ENCODE data around the gene ATP10A. TPM values are rescaled to one million over a fixed set of nuclear protein-coding genes. Genes with fewer than 3 reads are reported as not detected.
"Not testable (repeated sequence)": the region's sequence is repeated elsewhere in the genome, so short reads cannot be mapped to it uniquely, and the experiment has no call there.

Gene ATP10A
- total RNA-seq, 1 donor from 2014 or later, result 1.2 TPM

DNA sequence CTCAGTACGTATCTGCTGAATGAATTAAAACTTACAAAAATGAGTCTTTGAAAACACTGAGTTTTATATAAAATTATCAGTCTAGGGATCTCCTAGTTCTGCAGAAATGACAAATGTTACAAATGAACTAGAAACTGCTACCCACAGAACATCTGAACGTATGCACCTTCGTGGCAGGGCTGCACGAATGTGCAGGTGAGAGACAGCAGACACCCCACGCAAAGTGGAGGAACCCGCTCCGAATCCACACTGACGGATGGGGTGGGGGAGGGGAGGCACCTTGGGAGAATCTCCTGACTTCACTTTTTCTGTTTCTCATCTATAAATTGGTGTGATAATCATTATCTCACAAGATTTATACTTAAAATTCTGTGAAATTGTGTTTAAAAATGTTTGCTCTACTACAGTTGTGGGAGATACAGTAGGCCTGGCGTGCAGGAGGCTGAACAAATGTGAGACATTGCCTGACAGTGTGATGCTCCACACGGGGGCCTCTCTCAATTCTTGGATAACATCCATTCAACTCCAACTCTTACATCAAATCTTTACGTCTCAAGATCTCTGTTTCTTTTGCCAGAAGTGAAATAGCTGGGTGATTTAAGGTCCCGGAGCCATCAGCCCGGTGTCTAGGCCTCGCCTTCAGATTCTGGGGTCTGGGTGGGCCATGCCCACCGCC lies 86.9 kb downstream of the ATP10A start:
- DNase-seq (ENCODE audit: low read depth), result no peak

DNA sequence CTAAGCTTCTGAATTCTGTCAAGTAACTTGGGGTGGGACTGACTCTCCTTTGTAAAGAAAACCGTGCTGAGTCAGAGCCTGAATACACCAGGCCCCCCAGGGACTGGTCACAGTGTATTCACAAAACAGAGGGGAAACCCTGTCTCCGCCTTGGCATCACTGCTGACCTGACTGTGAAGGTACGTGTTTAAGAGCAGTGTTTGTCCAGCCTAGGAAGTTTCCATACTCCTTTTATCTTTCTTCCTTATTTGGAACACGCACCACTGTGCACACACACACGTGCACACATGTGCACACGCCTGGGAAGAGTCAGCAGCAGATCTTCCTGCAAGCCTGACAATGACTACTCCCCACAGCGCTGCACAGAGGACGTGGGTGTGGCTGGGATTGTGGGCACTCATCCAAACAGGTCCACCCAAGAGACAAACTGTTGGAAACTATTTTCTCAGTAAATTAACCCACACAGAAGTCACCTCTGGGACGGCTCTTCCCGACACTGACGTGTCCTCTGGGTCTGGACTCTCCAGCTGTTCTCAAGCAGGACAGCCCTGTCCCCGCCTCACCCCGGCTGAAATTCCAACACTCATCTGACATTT lies 87.7 kb downstream of the ATP10A start:
- peak; percentile 87 for DNase-seq (ENCODE audit: low read depth)

DNA sequence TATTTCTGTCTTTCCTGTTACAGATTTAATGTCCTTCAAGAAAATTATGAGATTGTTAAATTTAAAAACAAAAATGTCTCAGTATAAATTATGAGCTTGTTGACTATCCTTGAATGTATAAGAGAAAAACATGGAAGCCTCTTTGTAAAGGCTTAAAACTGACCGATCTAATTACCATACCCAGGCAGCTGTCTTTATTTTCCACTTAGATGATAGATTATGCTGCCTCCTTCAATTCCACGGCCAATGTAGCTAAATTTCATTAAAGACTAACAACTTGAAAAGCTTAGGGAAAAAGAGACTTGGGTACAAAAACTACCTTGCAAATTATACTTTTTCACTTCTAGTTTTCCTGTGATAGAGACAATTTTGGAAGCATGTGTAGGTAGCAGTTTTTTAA lies 88.3 kb downstream of the ATP10A start:
- DNase-seq (ENCODE audit: low read depth), result peak; percentile 20

DNA sequence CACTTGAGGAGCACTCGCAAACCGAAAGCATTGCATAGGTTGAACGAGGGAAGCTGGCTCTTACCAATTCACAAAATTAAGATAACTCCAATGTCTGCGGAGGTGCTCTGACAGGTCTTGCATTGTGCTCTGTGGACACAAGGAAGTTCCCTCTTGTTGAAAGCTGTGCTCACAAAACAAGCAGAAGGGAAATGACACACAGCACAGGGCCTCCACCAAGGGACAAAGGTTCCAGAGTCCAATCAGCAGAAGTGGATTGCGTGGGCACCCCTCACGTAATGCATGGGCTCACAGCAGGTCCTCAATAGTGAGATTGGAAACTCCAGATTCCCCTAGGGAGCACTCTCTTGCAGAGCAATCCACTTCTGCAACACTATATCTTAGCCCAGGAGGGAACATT lies 89.9 kb downstream of the ATP10A start:
- no peak for DNase-seq (ENCODE audit: low read depth)

DNA sequence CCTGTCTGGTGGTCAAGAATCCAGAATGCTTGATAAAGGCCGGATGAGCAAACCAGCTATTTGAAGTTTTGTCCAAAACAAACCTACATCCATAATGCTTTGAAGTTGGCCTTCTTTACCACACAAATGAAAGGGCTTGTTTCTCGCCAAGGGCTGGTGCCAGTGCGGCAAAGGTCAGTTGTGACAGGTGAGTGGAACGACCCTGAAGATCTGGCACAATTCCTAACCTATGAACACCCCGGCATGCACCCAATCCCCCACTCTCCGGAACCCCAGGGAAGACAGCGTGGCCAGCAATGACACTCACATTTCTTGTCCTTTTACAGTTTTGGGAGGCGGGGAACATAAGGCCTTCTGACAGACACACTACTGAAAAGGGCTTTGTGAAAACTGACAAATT lies 90.6 kb downstream of the ATP10A start:
- no peak for DNase-seq (ENCODE audit: low read depth)

DNA sequence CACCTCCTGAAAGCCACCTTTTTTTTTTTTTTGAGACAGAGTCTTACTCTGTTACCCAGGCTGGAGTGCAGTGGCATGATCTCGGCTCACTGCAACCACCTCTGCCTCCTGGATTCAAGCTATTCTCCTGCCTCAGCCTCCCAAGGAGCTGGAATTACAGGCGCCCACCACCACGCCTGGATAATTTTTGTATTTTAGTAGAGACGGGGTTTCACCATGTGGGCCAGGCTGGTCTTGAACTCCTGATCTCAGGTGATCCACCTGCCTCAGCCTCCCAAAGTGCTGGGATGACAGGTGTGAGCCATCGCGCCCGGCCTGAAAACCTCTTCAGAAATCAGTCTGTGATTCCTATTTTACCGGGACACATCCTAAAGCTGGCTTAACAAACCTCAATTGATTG lies 91.4 kb downstream of the ATP10A start:
- not testable (repeated sequence) for DNase-seq (ENCODE audit: low read depth)

DNA sequence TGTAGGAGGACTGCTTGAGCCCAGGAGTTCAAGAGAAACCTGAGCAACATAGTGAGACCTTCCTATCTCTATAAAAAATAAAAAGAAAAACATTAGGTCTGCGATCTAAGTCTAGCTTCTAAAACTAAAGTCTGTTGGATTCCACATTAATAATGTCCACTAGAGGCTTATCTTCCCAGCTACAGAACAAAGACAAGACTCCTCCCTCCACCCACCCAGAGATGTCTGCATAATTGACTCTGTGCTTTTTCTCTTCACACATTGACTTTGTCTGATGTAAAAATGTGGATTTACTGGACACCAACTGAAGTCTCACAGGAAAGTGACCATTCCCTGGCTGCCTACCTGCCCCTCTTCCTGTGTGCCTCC lies 91.8 kb downstream of the ATP10A start:
- DNase-seq (ENCODE audit: low read depth), result no peak

DNA sequence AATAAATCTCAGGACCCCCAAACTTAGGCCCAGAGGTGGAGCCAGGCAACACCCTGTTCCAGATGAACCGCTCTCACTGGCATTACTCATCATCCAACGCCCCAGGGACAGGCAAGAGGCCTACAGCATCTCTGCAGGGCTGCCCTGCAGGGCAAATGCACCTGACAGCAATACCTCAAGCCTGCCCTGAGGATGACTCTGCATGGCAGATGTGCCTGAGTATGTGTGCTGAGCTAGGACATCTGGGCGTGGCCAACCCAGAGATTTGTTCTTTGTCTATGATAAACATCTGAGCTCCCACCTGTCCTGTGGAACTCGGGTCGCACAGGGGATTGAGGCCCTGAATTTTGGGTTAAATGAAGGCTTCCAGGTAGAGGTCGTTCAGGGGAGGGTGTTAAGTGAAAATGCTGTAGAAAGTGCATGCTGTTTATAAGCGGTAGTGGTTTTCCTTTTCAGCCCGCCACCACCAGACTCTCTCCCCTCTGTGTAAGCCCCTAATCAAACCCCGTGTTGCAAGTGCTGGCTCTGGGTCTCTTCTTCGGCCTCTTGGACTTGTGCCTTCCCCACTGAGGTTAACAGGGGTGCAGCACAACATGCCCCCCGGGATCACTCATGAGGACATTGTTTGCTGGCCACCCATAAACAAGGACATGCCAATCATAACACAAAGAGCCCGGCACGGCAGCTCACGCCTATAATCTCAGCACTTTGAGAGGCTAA lies 92.3 kb downstream of the ATP10A start:
- DNase-seq (ENCODE audit: low read depth), result no peak

DNA sequence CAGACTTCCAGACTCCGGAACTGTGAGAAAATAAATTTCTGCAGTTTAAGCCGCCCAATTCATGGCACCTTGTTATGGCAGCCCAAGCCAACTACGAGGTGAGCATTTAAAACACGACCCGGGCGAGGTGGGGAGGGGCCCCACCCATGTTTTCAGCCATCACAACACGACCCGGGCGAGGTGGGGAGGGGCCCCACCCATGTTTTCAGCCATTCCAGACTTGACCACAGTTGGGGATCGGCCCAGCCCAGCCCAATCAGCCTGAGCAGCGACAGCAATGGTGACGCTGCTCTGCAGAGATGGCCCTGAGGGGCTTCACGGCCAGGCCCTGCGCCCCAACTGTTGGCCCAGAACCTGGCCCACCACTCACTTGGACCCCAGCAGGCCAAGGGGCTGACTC lies 93.1 kb downstream of the ATP10A start:
- no peak for DNase-seq (ENCODE audit: low read depth)

DNA sequence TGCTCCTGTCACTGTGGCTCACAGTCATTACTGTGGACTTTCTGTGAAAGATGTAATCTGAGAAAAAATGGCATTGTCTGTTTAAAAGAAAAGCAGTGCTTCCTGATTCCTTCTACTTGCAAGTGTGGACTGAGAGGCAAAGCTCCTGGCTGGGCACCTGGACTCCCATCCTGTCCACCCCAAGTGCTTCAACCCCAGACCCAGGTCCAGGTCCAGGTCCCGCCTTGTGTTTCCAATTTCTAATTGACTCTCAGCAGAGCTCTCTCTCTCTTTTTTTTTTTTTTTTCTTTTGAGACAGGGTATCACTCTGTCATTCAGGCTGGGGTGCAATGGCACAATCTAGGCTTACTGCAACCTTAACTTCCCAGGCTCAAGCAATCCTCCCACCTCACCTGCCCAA lies 94.9 kb downstream of the ATP10A start:
- no peak for DNase-seq (ENCODE audit: low read depth)

DNA sequence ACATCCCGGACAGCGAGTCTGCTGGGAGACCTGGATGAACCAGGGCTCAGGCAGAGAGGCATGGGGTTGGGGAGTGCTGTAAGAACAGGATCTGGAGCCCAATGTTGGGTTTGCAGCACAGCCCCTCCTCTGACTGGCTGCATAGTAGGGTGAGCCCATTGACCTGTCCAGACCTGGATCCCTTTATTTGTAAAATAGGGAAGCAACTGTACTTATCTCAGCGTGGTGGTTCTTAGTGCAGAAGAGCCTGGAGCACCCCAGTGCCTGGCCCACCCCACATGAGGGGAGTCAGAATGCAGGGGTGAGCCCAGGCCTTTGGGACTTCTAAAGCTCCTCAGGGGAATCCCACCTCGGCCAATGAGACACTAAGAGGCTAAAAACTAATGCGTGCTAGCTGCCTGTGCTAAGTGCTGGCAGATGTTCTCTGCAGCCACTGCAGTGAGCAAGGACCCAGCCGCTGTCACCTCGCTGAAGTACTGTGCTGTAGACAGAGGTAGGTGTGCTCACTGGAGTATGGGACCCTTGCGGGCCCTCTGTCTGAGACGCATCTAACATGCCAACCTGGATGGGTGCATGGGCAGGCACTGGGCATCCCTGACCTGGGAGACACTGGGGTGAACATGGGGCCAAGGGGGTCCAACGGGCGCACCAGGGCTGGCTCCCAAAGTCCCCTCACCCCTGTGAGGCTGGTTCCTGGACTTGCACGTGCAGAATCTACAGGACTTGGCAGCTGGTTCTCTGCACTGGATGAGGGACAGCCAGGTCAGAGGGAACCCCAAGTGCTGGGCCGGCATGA lies 95.6 kb downstream of the ATP10A start:
- DNase-seq (ENCODE audit: low read depth), result no peak

DNA sequence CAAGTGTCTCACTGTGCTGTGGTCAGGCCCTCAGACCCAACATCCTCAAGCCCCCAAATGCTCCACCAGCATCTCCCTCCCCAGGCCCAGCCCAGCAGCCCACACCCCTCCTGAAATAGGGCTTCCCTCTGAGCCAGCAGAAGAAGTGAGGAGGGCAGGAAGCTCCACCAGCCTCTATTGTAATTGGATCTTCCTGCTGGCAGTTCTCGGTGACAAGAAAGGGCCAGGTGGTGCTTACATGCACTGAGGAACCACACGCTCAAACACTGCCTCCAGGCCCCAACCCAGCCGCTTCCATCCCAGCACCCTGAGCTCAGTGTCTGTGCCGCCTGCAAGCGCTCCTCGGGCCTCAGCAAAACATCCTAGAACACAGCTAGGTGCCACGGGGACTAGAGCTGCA lies 96.7 kb downstream of the ATP10A start:
- DNase-seq (ENCODE audit: low read depth), result peak; percentile 74

DNA sequence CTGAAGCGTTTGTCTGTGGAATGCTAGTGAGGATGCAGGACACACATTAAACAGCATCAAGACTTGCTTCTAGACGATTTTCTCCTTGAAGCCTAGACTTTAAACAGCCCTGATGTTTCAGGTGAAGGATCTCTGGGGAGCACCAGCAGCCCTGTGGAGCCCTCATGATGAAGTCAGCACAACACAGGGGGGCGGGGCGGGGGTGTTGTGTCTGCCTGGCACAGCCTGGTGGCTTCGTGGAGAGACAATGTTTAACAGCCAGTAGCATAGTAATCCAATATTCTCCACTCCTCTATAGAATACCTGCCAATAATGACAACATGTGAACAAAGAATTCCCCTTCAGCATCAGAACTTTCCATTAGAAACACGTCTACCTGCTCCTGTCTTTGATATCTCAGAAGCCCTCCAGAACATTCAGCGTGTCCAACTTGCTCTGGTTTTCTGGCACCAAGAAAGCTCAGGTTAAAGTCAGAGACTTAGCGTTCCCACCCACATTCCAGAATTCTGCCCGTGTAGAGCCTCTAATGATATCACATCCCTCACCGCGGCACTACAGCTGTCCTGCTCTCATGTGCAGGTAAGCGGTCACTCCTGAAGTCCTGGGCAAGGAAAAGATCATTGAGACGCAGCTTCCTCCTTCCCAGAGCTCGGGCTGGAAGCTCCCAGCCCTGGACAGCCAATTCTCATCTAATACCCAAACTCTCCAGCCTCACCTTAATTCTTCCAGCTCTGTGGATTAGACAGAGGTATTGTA lies 98.0 kb downstream of the ATP10A start:
- DNase-seq (ENCODE audit: low read depth), result no peak

DNA sequence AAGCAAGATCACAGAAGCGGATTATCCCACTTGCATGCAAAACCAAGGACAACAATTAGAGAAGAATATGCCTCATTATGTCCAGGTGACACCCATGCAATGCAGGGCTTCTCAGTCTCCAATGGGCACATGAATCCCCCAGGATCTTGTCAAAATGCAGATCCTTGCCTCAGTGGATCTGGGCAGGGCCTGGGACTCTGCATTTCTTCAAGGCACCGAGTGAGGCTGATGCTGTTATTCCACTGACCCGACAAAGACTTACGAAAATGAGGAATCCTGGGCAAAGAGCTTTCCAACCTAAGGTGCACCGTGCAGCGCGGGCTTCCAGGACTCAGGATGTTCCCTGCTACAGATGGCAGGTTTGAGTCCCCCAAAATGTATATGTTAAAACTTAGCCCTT lies 99.2 kb downstream of the ATP10A start:
- DNase-seq (ENCODE audit: low read depth), result no peak

DNA sequence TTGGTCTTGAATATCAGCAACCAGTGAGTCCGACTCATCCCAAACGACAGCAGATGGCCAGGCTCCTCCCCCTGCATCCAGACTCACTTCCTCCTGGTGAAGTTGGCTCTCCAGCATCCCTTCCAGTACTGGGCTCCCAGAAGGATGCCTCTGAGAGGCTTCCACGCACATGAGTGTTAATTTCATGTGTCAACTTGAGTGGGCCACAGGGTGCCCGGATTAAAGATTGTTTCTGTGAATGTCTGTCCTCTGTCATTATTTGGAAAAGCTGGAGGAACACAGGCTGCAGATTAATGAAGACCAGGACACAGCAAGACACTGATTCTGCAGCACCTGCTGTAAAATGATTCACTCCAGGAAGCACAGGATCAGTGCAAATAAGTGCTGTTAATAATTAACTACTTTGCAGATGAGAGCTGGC lies 99.8 kb downstream of the ATP10A start:
- DNase-seq (ENCODE audit: low read depth), result peak; percentile 50

DNA sequence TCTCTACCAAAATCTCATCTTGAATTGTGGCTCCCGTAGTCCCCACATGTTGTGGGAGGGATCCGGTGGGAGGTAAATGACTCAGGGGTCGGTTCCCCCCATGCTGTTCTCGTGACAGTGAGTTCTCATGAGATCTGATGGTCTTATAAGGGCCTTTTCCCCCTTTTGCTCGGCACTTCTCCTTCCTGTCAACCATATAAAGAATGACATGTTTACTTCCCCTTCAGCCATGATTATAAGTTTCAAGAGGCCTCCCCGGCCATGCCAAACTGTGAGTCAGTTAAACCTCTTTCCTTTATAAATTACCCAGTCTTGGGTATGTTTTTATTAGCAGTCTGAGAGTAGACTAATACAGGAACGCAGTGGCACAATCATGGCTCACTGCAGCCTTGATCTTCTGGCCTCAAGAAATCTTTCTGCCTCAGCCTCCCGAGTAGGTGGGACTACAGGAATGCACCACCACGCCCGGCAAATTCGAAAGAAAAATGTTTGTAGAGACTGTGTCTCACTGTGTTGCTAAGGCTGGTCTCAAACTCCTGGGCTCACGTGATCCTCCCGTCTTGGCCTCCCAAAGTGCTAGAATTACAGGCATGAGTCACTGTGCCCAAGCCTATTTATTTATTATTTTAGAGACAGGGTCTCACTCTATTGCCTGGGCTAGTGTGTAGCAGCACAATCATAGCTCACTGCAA lies 101.0 kb downstream of the ATP10A start:
- DNase-seq (ENCODE audit: low read depth), result no peak

DNA sequence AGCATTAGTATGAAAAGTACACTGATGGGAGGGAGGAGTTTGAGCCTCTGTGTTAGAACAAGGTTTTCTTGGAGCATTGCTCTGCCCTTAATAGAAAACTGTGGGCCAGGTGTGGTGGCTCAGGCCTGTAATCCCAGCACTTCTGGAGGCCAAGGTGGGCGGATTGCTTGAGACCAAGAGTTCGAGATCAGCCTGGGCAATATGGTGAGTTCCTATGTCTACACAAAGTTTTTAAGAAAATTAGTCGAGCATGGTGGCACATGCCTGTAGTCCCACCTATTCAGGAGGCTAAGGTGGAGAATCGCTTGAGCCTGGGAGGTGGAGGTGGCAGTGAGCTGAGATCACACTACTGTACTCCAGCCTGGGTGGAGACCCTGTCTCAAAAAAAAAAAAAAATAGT lies 103.7 kb downstream of the ATP10A start:
- DNase-seq (ENCODE audit: low read depth), result no peak

DNA sequence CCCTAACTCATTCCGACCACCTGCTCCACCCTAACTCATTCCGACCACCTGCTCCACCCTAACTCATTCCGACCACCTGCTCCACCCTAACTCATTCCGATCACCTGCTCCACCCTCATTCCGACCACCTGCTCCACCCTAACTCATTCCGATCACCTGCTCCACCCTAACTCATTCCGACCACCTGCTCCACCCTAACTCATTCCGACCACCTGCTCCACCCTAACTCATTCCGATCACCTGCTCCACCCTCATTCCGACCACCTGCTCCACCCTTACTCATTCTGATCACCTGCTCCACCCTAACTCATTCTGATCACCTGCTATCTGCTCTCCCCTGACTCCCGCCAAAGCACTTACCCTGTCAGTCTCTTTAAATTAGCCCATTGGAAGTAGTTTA lies 104.5 kb downstream of the ATP10A start:
- DNase-seq (ENCODE audit: low read depth), result not testable (repeated sequence)

DNA sequence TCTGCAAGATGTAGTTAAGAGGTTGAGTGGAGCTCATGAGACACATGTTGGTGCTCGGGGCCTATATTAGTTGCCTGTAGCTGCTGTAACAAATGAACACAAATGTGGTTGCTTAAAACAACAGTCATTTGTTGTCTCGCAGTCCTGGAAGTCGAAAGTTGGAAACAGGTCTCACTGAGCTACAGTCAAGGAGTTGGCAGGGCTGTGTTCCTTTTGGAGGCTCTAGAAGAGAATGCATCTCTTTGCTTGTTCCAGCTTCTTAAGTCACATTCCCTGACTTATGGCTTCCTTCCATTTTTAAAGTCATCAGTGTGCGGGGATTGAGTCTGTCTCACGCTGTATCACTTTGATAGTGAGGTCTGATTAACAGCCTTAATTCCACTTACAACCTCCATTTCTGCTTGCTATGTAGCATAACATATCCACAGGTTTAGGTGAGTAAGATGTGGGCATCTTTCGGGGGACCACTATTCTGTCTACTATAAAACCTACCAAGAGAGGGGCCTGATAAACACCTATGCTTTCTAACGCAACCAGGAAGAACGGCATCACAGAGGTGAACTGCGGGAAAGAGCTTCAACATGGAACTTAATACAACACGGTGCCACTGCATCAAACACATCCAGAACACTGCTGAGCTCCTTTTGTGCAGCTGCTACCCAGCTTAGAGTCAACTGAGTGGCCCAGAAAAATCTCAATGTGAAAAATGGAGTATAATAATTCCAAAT lies 119.4 kb downstream of the ATP10A start:
- no peak for DNase-seq (ENCODE audit: low read depth)

All from myocyte (in vitro differentiated cells).